HEK293 (cell line): ENCODE results near the gene CSNK1A1L.

Source experiments
- CTCF ChIA-PET: fragments of 350-600 bp; formaldehyde crosslinking; extraction: SDS; loops from one replicate; lab custom pipeline; 2021; ENCODE audit warnings: antibody characterized with exemption; lab: Yijun Ruan, JAX
- POLR2A ChIA-PET: fragments of 300-600 bp; formaldehyde crosslinking; extraction: SDS; loops from one replicate; lab custom pipeline; 2020; ENCODE audit warnings: antibody characterized with exemption, inconsistent platforms; lab: Yijun Ruan, JAX
- H3K27ac ChIP-seq: fragments of 200-500 bp; sonication (Bioruptor generic); 2 replicates; pipeline ENCODE4 v1.5.1; 2014; ENCODE audit warnings: low read depth, low read length, control low read depth, inconsistent platforms; ENCODE audit errors: extremely low read depth
- H3K36me3 ChIP-seq, 2 experiments: fragments of 200-500 bp in 1 of 2; sonication (Bioruptor generic) in 1 of 2; 1 replicate in 1 of 2; 2 replicates in 1 of 2; pipeline ENCODE4 v1.5.1; 2014 to 2017; ENCODE audit warnings: inconsistent platforms in 2 of 2, low read length in 2 of 2; ENCODE audit not compliant: control insufficient read depth in 2 of 2, insufficient read depth in 1 of 2
- H3K4me1 ChIP-seq: fragments of 200-500 bp; sonication (Bioruptor generic); 2 replicates; pipeline ENCODE4 v1.5.1; 2014; ENCODE audit warnings: mild to moderate bottlenecking, low read length, inconsistent platforms; ENCODE audit not compliant: control insufficient read depth, insufficient read depth
- H3K4me3 ChIP-seq: 2 replicates; pipeline ENCODE4 v1.5.1; 2011; ENCODE audit warnings: low read depth, mild to moderate bottlenecking, control low read depth, low read length, moderate library complexity
- H3K9me3 ChIP-seq: fragments of 200-500 bp; sonication (Bioruptor generic); 2 replicates; pipeline ENCODE4 v1.5.1; 2014; ENCODE audit warnings: low read depth, low read length, inconsistent platforms; ENCODE audit not compliant: control insufficient read depth, insufficient read depth
- ATF2 ChIP-seq: fragments of 450-650 bp; formaldehyde crosslinking; IDR thresholded peaks from 2 replicates; pipeline ENCODE4 v1.5.1; 2016; ENCODE audit warnings: missing biosample characterization, missing genetic modification characterization, low read depth
- FEZF1 ChIP-seq: fragments of 450-650 bp; formaldehyde crosslinking; IDR thresholded peaks from 2 replicates; pipeline ENCODE4 v1.5.1; 2016; ENCODE audit warnings: missing biosample characterization, missing genetic modification characterization
- GLIS2 ChIP-seq: fragments of 450-650 bp; formaldehyde crosslinking; IDR thresholded peaks from 2 replicates; pipeline ENCODE4 v1.5.1; 2016; ENCODE audit warnings: missing biosample characterization, missing genetic modification characterization
- HOXC10 ChIP-seq: sonication (generic); formaldehyde crosslinking; IDR thresholded peaks from 2 replicates; pipeline ENCODE4 v1.8.1; 2023; ENCODE audit warnings: mild to moderate bottlenecking, missing genetic modification reagents
- KLF17 ChIP-seq: fragments of 450-650 bp; formaldehyde crosslinking; IDR thresholded peaks from 2 replicates; pipeline ENCODE4 v1.5.1; 2016; ENCODE audit warnings: missing biosample characterization, missing genetic modification characterization
- MEIS1 ChIP-seq: sonication (generic); formaldehyde crosslinking; IDR thresholded peaks from 2 replicates; pipeline ENCODE4 v1.8.1; 2022; ENCODE audit warnings: missing genetic modification reagents, mild to moderate bottlenecking, borderline replicate concordance
- PATZ1 ChIP-seq: fragments of 450-650 bp; formaldehyde crosslinking; IDR thresholded peaks from 2 replicates; pipeline ENCODE4 v1.5.1; 2016; ENCODE audit warnings: missing biosample characterization, missing genetic modification characterization
- TRIM28 ChIP-seq: IDR thresholded peaks from 2 replicates; pipeline ENCODE4 v1.6.1; 2011; ENCODE audit warnings: low read length, control low read depth, borderline replicate concordance
- ZFHX2 ChIP-seq: fragments of 450-650 bp; formaldehyde crosslinking; conservative IDR thresholded peaks from 2 replicates; pipeline ENCODE4 v1.5.1; 2016; ENCODE audit warnings: missing biosample characterization, missing genetic modification characterization
- ZNF112 ChIP-seq: fragments of 450-650 bp; formaldehyde crosslinking; IDR thresholded peaks from 2 replicates; pipeline ENCODE4 v1.5.0; 2017; ENCODE audit warnings: missing biosample characterization, missing genetic modification characterization
- ZNF121 ChIP-seq: fragments of 450-650 bp; formaldehyde crosslinking; IDR thresholded peaks from 2 replicates; pipeline ENCODE4 v1.5.1; 2016; ENCODE audit warnings: missing biosample characterization, missing genetic modification characterization
- ZNF184 ChIP-seq: fragments of 450-650 bp; IDR thresholded peaks from 2 replicates; pipeline ENCODE4 v1.5.1; 2018; ENCODE audit warnings: missing biosample characterization, mild to moderate bottlenecking, missing genetic modification characterization
- ZNF19 ChIP-seq: fragments of 450-650 bp; formaldehyde crosslinking; IDR thresholded peaks from 2 replicates; pipeline ENCODE4; 2016; ENCODE audit warnings: missing biosample characterization, missing genetic modification characterization, low read depth
- ZNF274 ChIP-seq, 2 experiments: fragments of 200-500 bp in 1 of 2; fragments of 450-650 bp in 1 of 2; sonication (Bioruptor generic) in 1 of 2; formaldehyde crosslinking in 1 of 2; IDR thresholded peaks; 2 replicates each; pipeline versions ENCODE4 v1.5.1 to v1.6.1; 2014 to 2016; ENCODE audit warnings: borderline replicate concordance in 1 of 2, inconsistent platforms in 1 of 2, low read length in 1 of 2, missing biosample characterization in 1 of 2, missing genetic modification characterization in 1 of 2
- ZNF354C ChIP-seq: fragments of 450-650 bp; formaldehyde crosslinking; IDR thresholded peaks from 2 replicates; pipeline ENCODE4 v1.5.1; 2016; ENCODE audit warnings: missing biosample characterization, missing genetic modification characterization, low read depth, borderline replicate concordance
- ZNF37A ChIP-seq: fragments of 450-650 bp; IDR thresholded peaks from 2 replicates; pipeline ENCODE4 v1.5.1; 2018; ENCODE audit warnings: missing biosample characterization, missing genetic modification characterization
- ZNF394 ChIP-seq: fragments of 450-650 bp; formaldehyde crosslinking; IDR thresholded peaks from 2 replicates; pipeline ENCODE4 v1.5.1; 2016; ENCODE audit warnings: missing biosample characterization, missing genetic modification characterization, mild to moderate bottlenecking, moderate library complexity, borderline replicate concordance
- ZNF404 ChIP-seq: fragments of 450-650 bp; formaldehyde crosslinking; IDR thresholded peaks from 2 replicates; pipeline ENCODE4 v1.5.1; 2017; ENCODE audit warnings: missing biosample characterization, missing genetic modification characterization
- ZNF48 ChIP-seq: fragments of 450-650 bp; formaldehyde crosslinking; IDR thresholded peaks from 2 replicates; pipeline ENCODE4 v1.5.1; 2016; ENCODE audit warnings: missing biosample characterization, missing genetic modification characterization
- ZNF510 ChIP-seq: fragments of 450-650 bp; formaldehyde crosslinking; IDR thresholded peaks from 2 replicates; pipeline ENCODE4 v1.5.1; 2018; ENCODE audit warnings: mild to moderate bottlenecking, missing genetic modification characterization, missing biosample characterization; ENCODE audit not compliant: insufficient replicate concordance
- ZNF530 ChIP-seq: fragments of 450-650 bp; formaldehyde crosslinking; IDR thresholded peaks from 2 replicates; pipeline ENCODE4 v1.5.1; 2016; ENCODE audit warnings: low read depth, missing biosample characterization, missing genetic modification characterization
- ZNF544 ChIP-seq: fragments of 450-650 bp; formaldehyde crosslinking; IDR thresholded peaks from 2 replicates; pipeline ENCODE4 v1.5.0; 2017; ENCODE audit warnings: missing biosample characterization, missing genetic modification characterization
- ZNF560 ChIP-seq: fragments of 450-650 bp; formaldehyde crosslinking; IDR thresholded peaks from 2 replicates; pipeline ENCODE4 v1.5.1; 2017; ENCODE audit warnings: missing biosample characterization, missing genetic modification characterization, borderline replicate concordance
- ZNF561 ChIP-seq: fragments of 450-650 bp; IDR thresholded peaks from 2 replicates; pipeline ENCODE4 v1.5.1; 2018; ENCODE audit warnings: missing biosample characterization, missing genetic modification characterization, borderline replicate concordance
- ZNF580 ChIP-seq: fragments of 450-650 bp; formaldehyde crosslinking; IDR thresholded peaks from 2 replicates; pipeline ENCODE4 v1.5.1; 2016; ENCODE audit warnings: missing biosample characterization, missing genetic modification characterization
- ZNF585B ChIP-seq: fragments of 450-650 bp; formaldehyde crosslinking; IDR thresholded peaks from 2 replicates; pipeline ENCODE4 v1.5.1; 2016; ENCODE audit warnings: missing biosample characterization, missing genetic modification characterization
- ZNF792 ChIP-seq: fragments of 450-650 bp; formaldehyde crosslinking; IDR thresholded peaks from 2 replicates; pipeline ENCODE4 v1.5.1; 2016; ENCODE audit warnings: missing biosample characterization, missing genetic modification characterization
- ZNF830 ChIP-seq: fragments of 450-650 bp; IDR thresholded peaks from 2 replicates; pipeline ENCODE4 v1.5.0; 2018; ENCODE audit warnings: missing biosample characterization, missing genetic modification characterization, low read depth, mild to moderate bottlenecking, moderate library complexity
- ZSCAN16 ChIP-seq: fragments of 450-650 bp; formaldehyde crosslinking; IDR thresholded peaks from 2 replicates; pipeline ENCODE4 v1.5.1; 2016; ENCODE audit warnings: missing biosample characterization, missing genetic modification characterization
- ZSCAN23 ChIP-seq: fragments of 450-650 bp; formaldehyde crosslinking; IDR thresholded peaks from 2 replicates; pipeline ENCODE4 v1.5.1; 2016; ENCODE audit warnings: missing biosample characterization, missing genetic modification characterization

CSNK1A1L gene

GRCh38 chr13:37141011-37141410, 35.5 kb upstream of the CSNK1A1L start:
- no peak for TF ChIP-seq ZNF544 (tag by site-specific recombination)
- TF ChIP-seq ZNF585B (tag by site-specific recombination) = no peak
- no peak for TF ChIP-seq TRIM28
- no peak for TF ChIP-seq ZSCAN23 (tag by site-specific recombination)
- no peak for TF ChIP-seq FEZF1 (tag by site-specific recombination)
- no peak for TF ChIP-seq ZFHX2
- TF ChIP-seq, all 188 proteins: peak for 0
- Histone ChIP-seq H3K36me3 (no peaks in the 10 kb centered on the region), H3K4me3 (no peak overlapping the region), H3K9me3 (no peaks in the 10 kb centered on the region), H3K27ac (no peak overlapping the region), H3K4me1 (peaks cover 9% of the 10 kb centered on the region)
- ChIA-PET CTCF (no interaction called here), POLR2A (no interaction called here)

GRCh38 chr13:37139356-37139755, 33.9 kb upstream of the CSNK1A1L start:
- H3K36me3 ChIP-seq = no peaks in the 10 kb centered on the region
- TF ChIP-seq ZNF19 (tag by site-specific recombination) (no peak), ZNF184 (tag by site-specific recombination) (no peak), ZNF510 (tag by site-specific recombination) (no peak), GLIS2 (tag by site-specific recombination) (no peak), ZNF530 (tag by site-specific recombination) (no peak), ZNF121 (tag by site-specific recombination) (no peak), ZNF561 (no peak), ATF2 (tag by site-specific recombination) (no peak), MEIS1 (CRISPR knock-in tag) (no peak)
- POLR2A ChIA-PET = interaction anchor here (0.6 kb wide), 1 partner anchor 378 kb away, joined by 3 read pairs; no protein-coding TSS in a partner anchor
- no peaks in the 10 kb centered on the region for H3K9me3 ChIP-seq
- H3K4me3 ChIP-seq = no peak overlapping the region
- CTCF ChIA-PET = no interaction called here
- H3K27ac ChIP-seq = no peak overlapping the region
- peaks cover 16% of the 10 kb centered on the region for H3K4me1 ChIP-seq

- Histone ChIP-seq H3K4me3 (no peak overlapping the region), H3K27ac (no peak overlapping the region), H3K9me3 (no peaks in the 10 kb centered on the region), H3K36me3 (no peaks in the 10 kb centered on the region), H3K4me1 (peaks cover 14% of the 10 kb centered on the region)
- ChIA-PET POLR2A (interaction anchor here (0.6 kb wide), 1 partner anchor 379 kb away, joined by 3 read pairs; no protein-coding TSS in a partner anchor), CTCF (no interaction called here)
- TF ChIP-seq HOXC10 (no peak), ZNF274 (IDR thresholded peaks at IDR 0.05; ENCODE audit: low read length) (no peak), ZNF274 (tag by site-specific recombination; IDR thresholded peaks at IDR 0.05; ENCODE audit: borderline replicate concordance) (no peak), ZNF792 (no peak), ZSCAN23 (tag by site-specific recombination) (no peak), ZNF404 (no peak), ZNF48 (no peak), PATZ1 (no peak), KLF17 (tag by site-specific recombination) (no peak), ZNF354C (tag by site-specific recombination) (no peak), ZNF112 (tag by site-specific recombination) (no peak), ZSCAN16 (tag by site-specific recombination) (no peak), ZNF580 (tag by site-specific recombination) (no peak), ZNF394 (tag by site-specific recombination) (no peak), ZNF830 (no peak), ZNF37A (tag by site-specific recombination) (no peak), ZNF560 (tag by site-specific recombination) (no peak)
Measured at GRCh38 chr13:37138926-37139325, 33.5 kb upstream of the CSNK1A1L start.
